Esophagus mucosa (tissue), 1 donor: Measurements from ENCODE around the gene HEATR3. TPM values are rescaled to one million over a fixed set of nuclear protein-coding genes. Genes with fewer than 3 reads are reported as not detected.

Experiments used
- ATAC-seq: fragments of 200-7000 bp; cut with Tn5 transposase; one replicate; pipeline ENCODE4 v1.9.1; 2020
- total RNA-seq: library from RNA; stranded (reverse); gene quantifications from one replicate; pipeline ENCODE4 v1.2.4, GENCODE V29; 2023
- donor health status: DM: yes; HTN: yes; CAD: no.

Gene HEATR3
- 14.5 TPM for total RNA-seq

GRCh38 chr16:50065624-50066481, at the start of gene HEATR3:
HEATR3 (plus strand) TSS chr16:50065970; CDS start chr16:50066132, 162 bp downstream.
- ATAC-seq: peak; percentile 96

DNA sequence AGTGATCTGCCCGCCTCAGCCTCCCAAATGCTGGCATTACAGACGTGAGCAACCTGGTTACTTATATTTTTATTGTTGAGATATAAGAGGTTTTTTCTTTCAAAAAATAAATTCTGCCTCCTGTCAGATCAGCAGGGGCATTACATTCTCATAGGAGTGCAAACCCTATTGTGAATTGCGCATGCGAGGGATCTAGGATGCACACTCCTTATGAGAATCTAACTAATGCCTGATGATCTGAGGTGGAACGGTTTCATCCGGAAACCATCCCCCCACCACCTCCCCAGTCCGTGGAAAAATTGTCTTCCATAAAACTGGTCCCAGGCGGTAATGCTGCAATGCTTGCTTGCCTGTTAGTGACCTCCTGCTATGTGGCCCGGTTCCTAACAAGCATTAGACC, 48.2 kb upstream of the HEATR3 start:
- ATAC-seq: no peak

- no peak for ATAC-seq
Observed at GRCh38 chr16:50021544-50021943, 44.2 kb upstream of the HEATR3 start.

DNA sequence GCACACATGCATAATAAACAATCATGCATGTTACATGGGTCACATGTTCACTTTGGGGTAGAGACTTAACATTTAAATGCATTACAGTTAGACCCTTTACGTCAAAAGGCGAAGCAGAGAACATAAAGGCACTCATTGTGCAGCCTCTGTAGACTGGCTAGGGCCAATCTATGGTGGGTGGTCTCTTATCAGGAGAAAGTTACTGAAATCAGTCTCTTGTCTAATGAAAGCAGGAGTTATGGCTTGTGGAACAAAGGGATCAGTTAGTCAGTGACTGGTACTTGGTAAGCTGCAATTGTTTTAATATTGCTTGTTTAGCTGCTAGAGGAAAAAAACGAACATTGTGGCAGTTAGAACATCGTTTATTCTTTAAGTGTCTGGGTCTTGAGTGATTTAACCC, 42.1 kb upstream of the HEATR3 start:
- no peak for ATAC-seq

GRCh38 chr16:50024207-50024606, 41.6 kb upstream of the HEATR3 start:
- ATAC-seq: no peak

DNA sequence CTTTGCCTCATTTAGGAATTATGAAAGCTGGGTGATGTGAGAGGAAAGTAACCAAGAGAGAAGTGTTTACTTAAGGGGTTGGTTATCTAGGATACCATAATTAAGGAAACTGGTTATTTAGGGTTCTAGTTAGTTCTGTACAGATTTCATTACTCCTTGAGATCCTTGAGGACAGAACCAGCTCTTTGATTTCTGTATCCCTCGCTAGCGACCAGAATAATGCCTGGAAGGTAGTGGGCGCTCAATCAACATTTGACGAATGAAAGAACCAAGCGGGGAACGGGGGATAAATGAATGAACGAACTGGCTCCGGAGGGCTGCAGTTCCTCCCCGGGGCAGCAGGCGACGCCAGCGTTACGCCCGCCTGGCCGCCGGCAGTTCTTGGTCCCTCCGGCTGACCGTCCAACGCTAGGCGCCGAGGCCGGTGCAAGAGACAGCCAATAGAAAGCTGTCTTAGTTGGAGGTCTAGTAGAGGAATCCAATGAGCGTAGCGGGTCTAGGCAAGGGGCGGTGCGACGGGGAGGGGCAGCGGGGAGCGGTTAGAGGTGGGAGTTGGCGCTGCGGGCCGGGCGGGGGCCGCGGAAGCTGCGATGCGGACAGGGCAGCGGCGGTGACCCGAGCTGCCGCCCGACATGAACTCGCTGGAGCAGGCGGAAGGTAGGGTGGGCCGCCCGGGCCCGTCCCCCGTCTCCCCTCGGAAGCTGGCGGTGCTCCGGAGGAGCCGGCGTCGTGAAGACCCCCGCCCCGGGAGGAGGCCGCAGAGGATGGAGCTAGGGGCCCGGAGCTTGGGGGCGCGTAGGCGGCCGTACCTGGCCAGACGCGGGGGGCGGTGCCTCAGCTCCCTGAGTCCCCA, 40.9 kb upstream of the HEATR3 start, which contains the start of gene CNEP1R1:
Gene CNEP1R1, plus strand, starts transcription at position 542 of the 853 bp plus-strand sequence. Its CDS starts 91 bp downstream, at position 633.
- peak; percentile 100 for ATAC-seq

GRCh38 chr16:50025537-50025931, 40.2 kb upstream of the HEATR3 start:
- ATAC-seq: peak; percentile 11

- no peak for ATAC-seq
Observed at GRCh38 chr16:50027829-50028228, 37.9 kb upstream of the HEATR3 start.

- peak; percentile 48 for ATAC-seq
Observed at GRCh38 chr16:50035468-50035992, 30.2 kb upstream of the HEATR3 start.

DNA sequence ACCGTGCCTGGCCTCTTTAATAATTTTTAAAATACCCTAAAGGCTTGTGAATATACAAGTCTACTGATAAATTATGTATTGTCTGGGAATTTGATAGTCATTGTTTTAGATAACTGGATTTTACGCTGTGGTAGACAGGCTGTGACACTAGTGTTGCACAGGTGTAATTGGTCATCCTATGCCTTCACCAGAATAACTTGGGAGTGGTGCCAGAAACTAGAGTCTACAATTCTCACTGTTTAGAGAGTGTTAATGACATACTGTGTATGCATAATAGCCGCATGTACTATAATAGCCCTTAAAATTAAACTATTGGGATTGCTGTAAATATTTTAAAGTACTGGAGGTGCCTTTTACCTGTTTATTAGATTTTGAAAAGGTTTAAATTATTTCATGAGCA, 29.3 kb upstream of the HEATR3 start:
- no peak for ATAC-seq

DNA sequence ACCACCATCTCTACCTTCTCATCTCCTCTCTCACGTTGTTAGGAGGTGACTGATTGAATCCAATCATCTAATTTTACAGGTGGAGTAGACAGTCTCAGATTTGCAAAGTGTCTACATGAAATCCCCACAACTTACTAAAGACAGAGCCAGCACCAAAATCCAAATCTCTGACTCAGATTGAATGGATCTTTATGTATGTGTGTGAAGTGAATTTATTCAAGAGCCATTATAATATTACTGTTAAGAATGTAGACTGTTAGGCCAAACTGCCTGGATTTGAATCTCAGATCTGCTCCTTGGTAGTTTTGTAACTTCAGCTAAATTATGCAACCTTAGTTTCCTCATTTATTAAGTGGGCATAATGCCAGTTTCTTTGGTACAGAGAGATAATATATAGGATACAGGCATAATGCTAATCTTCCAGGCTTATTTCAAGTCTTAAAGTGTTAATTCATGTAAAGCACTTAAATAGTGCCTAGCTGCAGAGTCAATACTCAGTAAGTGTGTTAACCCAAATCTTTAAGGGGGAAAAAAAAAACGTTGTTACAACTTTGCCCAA, 28.0 kb upstream of the HEATR3 start:
- ATAC-seq: peak; percentile 39

GRCh38 chr16:50038286-50038685, 27.5 kb upstream of the HEATR3 start:
- ATAC-seq: no peak

DNA sequence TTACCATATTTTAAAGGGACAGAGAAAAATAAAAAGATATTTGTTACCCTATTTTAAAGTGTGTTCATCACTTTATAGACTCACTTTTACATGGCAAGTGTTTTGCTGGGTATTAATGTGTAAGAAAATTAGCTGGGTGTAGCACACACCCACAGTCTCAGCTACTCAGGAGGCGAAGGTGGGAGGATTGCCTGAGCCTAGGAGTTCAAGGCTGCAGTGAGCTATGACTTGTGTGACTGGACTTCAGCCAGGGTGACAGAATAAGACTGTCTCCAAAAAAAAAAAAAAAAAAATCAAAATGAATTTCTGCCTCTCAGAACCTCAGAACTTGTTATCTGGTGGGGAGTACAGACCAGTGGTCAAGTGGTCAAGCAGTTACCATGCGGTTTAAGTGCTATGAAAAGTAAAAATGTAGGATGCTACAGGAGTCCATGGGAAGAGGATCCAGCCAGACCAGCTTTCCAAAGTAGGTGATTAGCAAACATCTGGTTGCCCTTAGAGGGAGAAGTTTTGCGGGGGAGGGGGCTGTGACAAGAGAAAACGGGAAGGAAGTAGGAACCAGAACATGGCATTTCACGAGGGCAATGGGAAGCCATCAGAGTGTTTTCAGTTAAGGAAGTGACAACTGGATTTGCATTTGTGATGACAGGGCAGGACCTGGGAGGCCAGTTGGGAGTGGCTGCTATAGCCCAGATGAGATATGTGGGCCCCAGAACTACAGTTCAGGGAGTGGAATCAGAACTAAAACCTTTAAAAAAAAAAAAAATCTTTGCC, 26.8 kb upstream of the HEATR3 start:
- ATAC-seq: peak; percentile 78

DNA sequence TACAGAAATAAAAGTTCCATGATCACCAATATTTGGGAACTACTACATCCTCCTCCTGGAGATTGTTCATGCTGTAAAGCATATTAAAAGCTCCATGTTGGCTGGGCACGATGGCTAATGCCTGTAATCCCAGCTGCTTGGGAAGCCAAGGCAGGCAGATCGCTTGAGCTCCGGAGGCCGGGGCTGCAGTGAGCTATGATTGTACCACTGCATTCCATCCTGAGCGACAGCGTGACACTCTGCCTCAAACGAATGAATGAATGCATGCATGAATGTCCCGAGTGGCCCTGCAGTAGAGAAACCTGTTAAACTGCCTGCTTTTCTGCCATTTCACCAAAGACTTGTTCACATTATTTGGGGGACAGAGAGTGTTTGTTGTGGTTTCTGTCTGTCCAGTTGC, 25.8 kb upstream of the HEATR3 start:
- peak; percentile 77 for ATAC-seq

DNA sequence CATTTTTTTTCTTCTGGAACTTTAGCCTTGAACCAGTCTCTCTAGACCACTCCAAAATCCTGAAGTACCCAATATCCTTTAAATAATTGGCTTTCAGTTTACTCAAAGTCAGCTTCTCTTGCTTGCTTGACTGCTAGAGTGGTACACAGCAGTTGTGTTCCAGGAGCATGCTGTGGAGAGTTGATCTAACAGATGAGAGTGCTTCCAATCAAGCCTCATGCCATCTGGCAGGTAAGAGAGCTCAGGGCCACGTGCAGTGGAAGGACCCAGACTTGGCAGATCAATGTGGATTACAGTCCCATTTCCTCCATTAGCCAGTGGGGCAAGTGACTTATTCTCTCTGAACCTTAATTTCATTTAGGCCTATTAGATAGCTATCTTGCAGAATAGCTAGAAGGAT, 25.1 kb upstream of the HEATR3 start:
- ATAC-seq: no peak

- ATAC-seq: no peak
Observed at GRCh38 chr16:50043358-50043757, 22.4 kb upstream of the HEATR3 start.

- ATAC-seq: no peak
Observed at GRCh38 chr16:50045412-50045811, 20.4 kb upstream of the HEATR3 start.

GRCh38 chr16:50046853-50047252, 18.9 kb upstream of the HEATR3 start:
- ATAC-seq: no peak

DNA sequence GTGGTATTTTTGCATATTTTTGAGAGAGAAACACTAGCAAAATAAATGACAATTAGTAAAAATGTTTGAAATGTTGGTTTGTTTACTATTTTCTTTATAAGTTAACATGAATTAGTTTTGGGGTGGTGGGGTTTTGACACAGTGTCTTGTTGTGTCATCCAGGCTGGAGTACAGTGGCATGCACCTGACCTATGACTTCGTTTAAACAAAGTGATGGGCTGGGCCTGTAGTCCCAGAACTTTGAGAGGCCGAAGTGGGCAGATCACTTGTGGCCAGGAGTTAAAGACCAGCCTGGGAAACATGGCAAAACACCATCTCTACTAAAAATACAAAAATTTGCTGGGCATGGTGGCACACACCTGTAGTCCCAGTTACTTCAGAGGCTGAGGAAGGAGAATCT, 17.9 kb upstream of the HEATR3 start:
- no peak for ATAC-seq

- ATAC-seq: no peak
Observed at GRCh38 chr16:50050802-50051201, 15.0 kb upstream of the HEATR3 start.

- no peak for ATAC-seq
Observed at GRCh38 chr16:50056226-50056625, 9.5 kb upstream of the HEATR3 start.
